HL-60 (cell line): ENCODE results near the gene DIDO1.

Experiments
- DNase-seq, 2 experiments: peaks; one replicate each; pipeline ENCODE4 v3.0.0-alpha.2; 2010 to 2020; ENCODE audit warnings: low read depth in 1 of 2, low spot score in 1 of 2
- H3K27ac ChIP-seq: fragments of 250-450 bp; sonication (Bioruptor Pico); replicated peaks from 2 replicates; pipeline ENCODE4 v1.5.1; 2020; ENCODE audit warnings: mild to moderate bottlenecking, moderate library complexity
- H3K27me3 ChIP-seq: fragments of 250-450 bp; sonication (Bioruptor Pico); 2 replicates; pipeline ENCODE4 v1.5.1; 2021; ENCODE audit warnings: mild to moderate bottlenecking, moderate library complexity; ENCODE audit not compliant: insufficient read depth, poor library complexity, severe bottlenecking
- H3K4me3 ChIP-seq: replicated peaks from 2 replicates; pipeline ENCODE4 v1.5.1; 2011; ENCODE audit warnings: mild to moderate bottlenecking, control low read depth, low read length; ENCODE audit not compliant: insufficient read depth
- GABPA ChIP-seq: IDR thresholded peaks from 2 replicates; pipeline ENCODE4 v1.6.1; 2012; ENCODE audit warnings: low read depth
- POLR2AphosphoS5 ChIP-seq: IDR thresholded peaks from 2 replicates; pipeline ENCODE4 v1.6.1; 2012; ENCODE audit warnings: low read depth
- SPI1 ChIP-seq: IDR thresholded peaks from 2 replicates; pipeline ENCODE4 v1.6.1; 2012; ENCODE audit warnings: low read depth, mild to moderate bottlenecking, borderline replicate concordance
- TF ChIP-seq, protein P1 (sequence below): IDR thresholded peaks from 2 replicates; pipeline ENCODE4 v1.6.1; 2012; ENCODE audit warnings: low read depth; ENCODE audit not compliant: insufficient replicate concordance
- TF ChIP-seq, protein P2 (sequence below): IDR thresholded peaks from one replicate; pipeline ENCODE4 v1.5.1; 2011; ENCODE audit warnings: low read length, control low read depth, inconsistent platforms; ENCODE audit not compliant: insufficient read depth

DIDO1 gene

DNA sequence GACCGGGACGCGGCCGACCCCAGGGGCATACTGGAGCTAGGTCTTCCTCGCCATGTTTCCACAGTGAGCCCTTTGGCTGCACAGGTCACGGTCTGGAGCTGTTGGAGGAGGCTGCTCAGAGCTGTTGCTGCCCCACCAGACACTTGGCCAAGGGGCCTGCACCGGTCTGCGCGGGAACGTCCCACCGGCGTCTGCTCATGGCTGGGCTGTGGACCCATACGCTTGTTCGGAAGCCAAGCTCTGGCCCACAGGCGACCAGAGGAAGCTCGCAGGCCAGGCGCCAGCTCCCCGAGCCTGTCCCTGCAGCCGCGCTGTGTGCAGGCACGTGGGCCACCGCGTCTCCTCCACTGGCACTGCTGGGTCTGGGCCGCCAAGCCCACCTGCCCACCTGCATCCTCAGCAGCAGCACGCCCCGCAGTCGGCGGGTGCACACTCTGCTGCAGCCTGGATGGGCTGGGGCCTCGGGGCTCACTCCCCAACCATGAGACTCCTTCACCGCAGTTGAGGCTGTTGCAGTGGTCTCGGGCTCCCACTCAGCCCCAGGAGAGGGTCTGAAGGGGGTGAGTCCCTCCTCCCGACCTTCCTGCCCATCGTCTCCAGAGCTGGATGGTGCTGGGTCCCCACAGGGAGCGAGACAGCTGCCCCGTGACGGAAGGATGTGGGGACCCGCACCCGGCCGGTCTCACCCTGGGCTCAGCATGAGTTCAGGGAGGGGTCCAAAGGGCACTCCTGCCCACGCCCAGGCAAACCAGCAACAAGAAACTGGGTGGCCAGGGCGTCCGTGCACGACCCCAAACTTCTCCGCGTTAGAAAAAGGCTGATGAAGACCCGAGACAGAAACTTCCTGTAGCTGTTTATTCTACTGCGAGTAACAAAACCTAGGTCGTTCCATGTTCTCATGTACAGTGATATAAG is 49.1 kb downstream of the DIDO1 start:
- DNase-seq = no peak
- no peaks in the 10 kb centered on the region for H3K27me3 ChIP-seq
- no peak overlapping the region for H3K4me3 ChIP-seq
- no peak overlapping the region for H3K27ac ChIP-seq
- TF ChIP-seq POLR2AphosphoS5 = no peak
- no peak for TF ChIP-seq GABPA
- TF ChIP-seq, protein P1, sequence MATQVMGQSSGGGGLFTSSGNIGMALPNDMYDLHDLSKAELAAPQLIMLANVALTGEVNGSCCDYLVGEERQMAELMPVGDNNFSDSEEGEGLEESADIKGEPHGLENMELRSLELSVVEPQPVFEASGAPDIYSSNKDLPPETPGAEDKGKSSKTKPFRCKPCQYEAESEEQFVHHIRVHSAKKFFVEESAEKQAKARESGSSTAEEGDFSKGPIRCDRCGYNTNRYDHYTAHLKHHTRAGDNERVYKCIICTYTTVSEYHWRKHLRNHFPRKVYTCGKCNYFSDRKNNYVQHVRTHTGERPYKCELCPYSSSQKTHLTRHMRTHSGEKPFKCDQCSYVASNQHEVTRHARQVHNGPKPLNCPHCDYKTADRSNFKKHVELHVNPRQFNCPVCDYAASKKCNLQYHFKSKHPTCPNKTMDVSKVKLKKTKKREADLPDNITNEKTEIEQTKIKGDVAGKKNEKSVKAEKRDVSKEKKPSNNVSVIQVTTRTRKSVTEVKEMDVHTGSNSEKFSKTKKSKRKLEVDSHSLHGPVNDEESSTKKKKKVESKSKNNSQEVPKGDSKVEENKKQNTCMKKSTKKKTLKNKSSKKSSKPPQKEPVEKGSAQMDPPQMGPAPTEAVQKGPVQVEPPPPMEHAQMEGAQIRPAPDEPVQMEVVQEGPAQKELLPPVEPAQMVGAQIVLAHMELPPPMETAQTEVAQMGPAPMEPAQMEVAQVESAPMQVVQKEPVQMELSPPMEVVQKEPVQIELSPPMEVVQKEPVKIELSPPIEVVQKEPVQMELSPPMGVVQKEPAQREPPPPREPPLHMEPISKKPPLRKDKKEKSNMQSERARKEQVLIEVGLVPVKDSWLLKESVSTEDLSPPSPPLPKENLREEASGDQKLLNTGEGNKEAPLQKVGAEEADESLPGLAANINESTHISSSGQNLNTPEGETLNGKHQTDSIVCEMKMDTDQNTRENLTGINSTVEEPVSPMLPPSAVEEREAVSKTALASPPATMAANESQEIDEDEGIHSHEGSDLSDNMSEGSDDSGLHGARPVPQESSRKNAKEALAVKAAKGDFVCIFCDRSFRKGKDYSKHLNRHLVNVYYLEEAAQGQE = no peak
- TF ChIP-seq, protein P2, sequence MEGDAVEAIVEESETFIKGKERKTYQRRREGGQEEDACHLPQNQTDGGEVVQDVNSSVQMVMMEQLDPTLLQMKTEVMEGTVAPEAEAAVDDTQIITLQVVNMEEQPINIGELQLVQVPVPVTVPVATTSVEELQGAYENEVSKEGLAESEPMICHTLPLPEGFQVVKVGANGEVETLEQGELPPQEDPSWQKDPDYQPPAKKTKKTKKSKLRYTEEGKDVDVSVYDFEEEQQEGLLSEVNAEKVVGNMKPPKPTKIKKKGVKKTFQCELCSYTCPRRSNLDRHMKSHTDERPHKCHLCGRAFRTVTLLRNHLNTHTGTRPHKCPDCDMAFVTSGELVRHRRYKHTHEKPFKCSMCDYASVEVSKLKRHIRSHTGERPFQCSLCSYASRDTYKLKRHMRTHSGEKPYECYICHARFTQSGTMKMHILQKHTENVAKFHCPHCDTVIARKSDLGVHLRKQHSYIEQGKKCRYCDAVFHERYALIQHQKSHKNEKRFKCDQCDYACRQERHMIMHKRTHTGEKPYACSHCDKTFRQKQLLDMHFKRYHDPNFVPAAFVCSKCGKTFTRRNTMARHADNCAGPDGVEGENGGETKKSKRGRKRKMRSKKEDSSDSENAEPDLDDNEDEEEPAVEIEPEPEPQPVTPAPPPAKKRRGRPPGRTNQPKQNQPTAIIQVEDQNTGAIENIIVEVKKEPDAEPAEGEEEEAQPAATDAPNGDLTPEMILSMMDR = no peak
- no peak for TF ChIP-seq SPI1

DNA sequence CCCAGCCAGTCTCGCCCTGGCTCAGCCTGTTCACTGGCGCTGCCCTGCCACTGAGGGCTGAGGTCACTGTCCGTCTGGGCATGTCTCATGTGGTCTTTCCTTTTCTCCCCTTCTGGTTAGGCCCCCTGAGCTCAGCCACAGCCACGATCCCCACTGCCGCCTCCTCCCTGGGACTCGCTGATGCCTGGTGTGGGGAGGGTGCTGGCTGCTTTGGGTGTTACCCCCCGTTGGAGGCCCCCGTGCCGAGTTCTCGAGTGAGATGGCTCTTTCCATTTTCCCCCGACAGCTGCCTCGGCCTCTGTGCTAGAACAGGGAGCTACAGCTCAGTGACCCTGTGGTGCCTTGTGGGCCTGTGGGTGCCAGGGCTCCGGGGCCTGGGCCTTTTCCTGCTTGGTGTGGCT is 49.8 kb downstream of the DIDO1 start:
- no peak overlapping the region for H3K4me3 ChIP-seq
- TF ChIP-seq, protein P1 = no peak
- TF ChIP-seq, protein P2 = no peak
- TF ChIP-seq POLR2AphosphoS5 (no peak), SPI1 (no peak), GABPA (no peak)
- no peaks in the 10 kb centered on the region for H3K27me3 ChIP-seq
- no peak for DNase-seq
- no peak overlapping the region for H3K27ac ChIP-seq

DNA sequence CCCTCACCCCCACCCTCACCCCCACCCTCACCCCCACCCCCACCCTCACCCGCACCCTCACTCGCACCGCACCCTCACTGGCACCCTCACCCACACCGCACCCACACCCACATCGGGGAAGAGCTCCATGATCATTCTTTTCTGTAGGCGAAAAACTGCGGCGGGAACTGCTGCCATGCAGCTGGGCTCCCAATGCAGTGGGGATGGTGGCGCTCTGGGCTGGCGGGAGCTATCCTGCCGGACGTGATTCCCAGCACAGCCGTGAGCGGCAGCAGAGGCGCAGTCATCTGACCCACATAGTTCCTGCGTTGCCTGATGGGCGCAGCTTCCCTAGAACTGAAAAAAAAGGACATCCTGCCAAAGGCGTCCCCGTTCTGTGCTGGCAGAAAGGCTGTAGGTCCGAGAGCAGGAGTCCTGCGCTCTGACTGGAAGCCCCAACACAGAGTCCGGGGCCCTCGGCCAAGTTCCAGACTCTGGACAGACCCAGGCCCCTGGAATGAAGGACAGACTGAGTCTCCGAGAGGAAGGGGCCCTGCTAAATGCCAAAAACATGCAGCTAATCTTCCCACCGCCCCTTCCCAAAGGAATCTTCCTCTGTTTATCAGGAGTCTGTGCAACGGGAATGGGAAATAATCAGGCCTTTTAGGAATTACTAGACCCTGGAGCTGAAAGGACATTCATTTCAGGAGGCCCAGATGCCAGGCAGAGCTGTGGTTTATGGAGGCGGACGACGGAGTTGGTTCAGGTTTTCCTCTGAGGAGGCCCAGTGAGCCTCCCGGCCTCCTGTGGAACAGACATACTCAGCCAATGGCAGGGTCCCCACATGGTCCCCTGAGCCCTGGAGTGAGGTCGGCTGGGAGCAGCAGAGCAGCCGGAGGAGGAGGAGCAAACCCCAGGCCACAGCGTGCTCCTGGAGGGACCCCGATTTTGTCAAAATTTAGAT is 50.6 kb downstream of the DIDO1 start:
- no peaks in the 10 kb centered on the region for H3K27me3 ChIP-seq
- TF ChIP-seq, protein P2 = peak; percentile 37
- TF ChIP-seq POLR2AphosphoS5 = no peak
- no peak overlapping the region for H3K27ac ChIP-seq
- no peak overlapping the region for H3K4me3 ChIP-seq
- DNase-seq = peak; percentile 57 to 67
